ENCODE data around the gene FCAR.
"Not testable (repeated sequence)": the region's sequence is repeated elsewhere in the genome, so short reads cannot be mapped to it uniquely, and the experiment has no call there.

- TF ChIP-seq FOXP2 (optimal IDR thresholded peaks at IDR 0.05; ENCODE audit: control extremely low read depth, extremely low read length, insufficient read depth); POLR2AphosphoS5 (IDR thresholded peaks at IDR 0.05; ENCODE audit: borderline replicate concordance, low read depth, low read length): not testable (repeated sequence)
Observed at GRCh38 chr19:54855241-54855640, 18.8 kb upstream of the FCAR start.

All from SK-N-MC (cell line).